HepG2 (cell line): Measurements from ENCODE around the gene TRIM54. TPM values are rescaled to one million over a fixed set of nuclear protein-coding genes. Genes with fewer than 3 reads are reported as not detected.

ENCODE experiments used
- AGO2 ChIP-seq: fragments of 200-400 bp; formaldehyde crosslinking; optimal IDR thresholded peaks from 2 replicates; pipeline ENCODE3; 2017; ENCODE audit warnings: mild to moderate bottlenecking, low read depth, low read length, moderate library complexity
- CREBL2 ChIP-seq: sonication (generic); formaldehyde crosslinking; IDR thresholded peaks from 2 replicates; pipeline ENCODE4 v1.8.1; 2023; ENCODE audit warnings: missing genetic modification reagents, mild to moderate bottlenecking, borderline replicate concordance
- ELK4 ChIP-seq: sonication (generic); formaldehyde crosslinking; IDR thresholded peaks from 2 replicates; pipeline ENCODE4 v1.9.0; 2021; ENCODE audit warnings: missing genetic modification reagents, borderline replicate concordance
- HNRNPH1 ChIP-seq: fragments of 200-400 bp; formaldehyde crosslinking; optimal IDR thresholded peaks from 2 replicates; pipeline ENCODE3; 2017; ENCODE audit warnings: mild to moderate bottlenecking, low read depth, low read length
- MEIS2 ChIP-seq: sonication (generic); formaldehyde crosslinking; IDR thresholded peaks from 2 replicates; pipeline ENCODE4 v1.9.0; 2021; ENCODE audit warnings: mild to moderate bottlenecking, missing genetic modification reagents
- MTERF4 ChIP-seq: sonication (generic); formaldehyde crosslinking; IDR thresholded peaks from 2 replicates; pipeline ENCODE4 v1.8.0; 2023; ENCODE audit warnings: mild to moderate bottlenecking, missing genetic modification reagents
- MYPOP ChIP-seq: sonication (generic); formaldehyde crosslinking; IDR thresholded peaks from 2 replicates; pipeline ENCODE4 v1.8.1; 2023; ENCODE audit warnings: mild to moderate bottlenecking, moderate library complexity, missing genetic modification reagents
- NFE2L2 ChIP-seq: fragments of 150-350 bp; IDR thresholded peaks from 2 replicates; pipeline ENCODE4 v1.6.1; 2014; ENCODE audit warnings: low read length
- NR1H2 ChIP-seq: sonication (generic); formaldehyde crosslinking; IDR thresholded peaks from 2 replicates; pipeline ENCODE4 v1.8.1; 2022; ENCODE audit warnings: low read depth, missing genetic modification reagents, borderline replicate concordance
- RCOR2 ChIP-seq: IDR thresholded peaks from 2 replicates; pipeline ENCODE4 v1.6.1; 2016; ENCODE audit warnings: missing biosample characterization, missing genetic modification reagents
- SP4 ChIP-seq: sonication (generic); formaldehyde crosslinking; IDR thresholded peaks from 2 replicates; pipeline ENCODE4 v1.8.1; 2023; ENCODE audit warnings: mild to moderate bottlenecking, missing genetic modification reagents
- TCF12 ChIP-seq, 2 experiments: fragments of 450-650 bp in 1 of 2; sonication (generic) in 1 of 2; formaldehyde crosslinking in 1 of 2; IDR thresholded peaks; 2 replicates each; pipeline versions ENCODE4 v1.6.1 to v1.8.0; 2017 to 2022; ENCODE audit warnings: antibody characterized with exemption in 1 of 2, mild to moderate bottlenecking in 1 of 2, missing genetic modification reagents in 1 of 2, moderate library complexity in 1 of 2
- ZBTB26 ChIP-seq: IDR thresholded peaks from 2 replicates; pipeline ENCODE4 v1.6.1; 2016; ENCODE audit warnings: missing compliant biosample characterization, missing genetic modification reagents, borderline replicate concordance
- ZBTB42 ChIP-seq: sonication (generic); formaldehyde crosslinking; IDR thresholded peaks from 2 replicates; pipeline ENCODE4 v1.5.0; 2020; ENCODE audit warnings: mild to moderate bottlenecking, missing genetic modification reagents
- ZEB1 ChIP-seq: IDR thresholded peaks from 2 replicates; pipeline ENCODE4 v1.6.1; 2012; ENCODE audit warnings: mild to moderate bottlenecking, low read depth, inconsistent platforms; ENCODE audit not compliant: insufficient replicate concordance
- ZNF256 ChIP-seq: sonication (generic); formaldehyde crosslinking; conservative IDR thresholded peaks from 2 replicates; pipeline ENCODE4 v1.4.0; 2020; ENCODE audit warnings: missing genetic modification reagents
- ZNF33A ChIP-seq: sonication (generic); formaldehyde crosslinking; IDR thresholded peaks from 2 replicates; pipeline ENCODE4 v1.5.1; 2020; ENCODE audit warnings: missing genetic modification reagents, mild to moderate bottlenecking, moderate library complexity, borderline replicate concordance
- ZNF513 ChIP-seq: sonication (generic); formaldehyde crosslinking; conservative IDR thresholded peaks from 2 replicates; pipeline ENCODE4 v1.5.0; 2020; ENCODE audit warnings: missing genetic modification reagents
- ZNF557 ChIP-seq: sonication (generic); formaldehyde crosslinking; IDR thresholded peaks from 2 replicates; pipeline ENCODE4 v1.4.0; 2020; ENCODE audit warnings: missing genetic modification reagents
- ZNF768 ChIP-seq: sonication (generic); formaldehyde crosslinking; IDR thresholded peaks from 2 replicates; pipeline ENCODE4 v1.4.0; 2020; ENCODE audit warnings: missing genetic modification reagents
- ZNF83 ChIP-seq: sonication (generic); formaldehyde crosslinking; IDR thresholded peaks from 2 replicates; pipeline ENCODE4 v1.4.0; 2020; ENCODE audit warnings: missing genetic modification reagents, mild to moderate bottlenecking, borderline replicate concordance
- ZNF850 ChIP-seq: sonication (generic); formaldehyde crosslinking; conservative IDR thresholded peaks from 2 replicates; pipeline ENCODE4 v1.9.0; 2021; ENCODE audit warnings: mild to moderate bottlenecking, missing genetic modification reagents
- polyA plus RNA-seq, 8 experiments: library from polyadenylated mRNA; depleted of rRNA in 3 of 8; stranded (reverse) in 7 of 8; unstranded in 1 of 8; fragments of >200 nt; fragmentation: Illumina TruSeq in 4 of 8; extraction: Trizol in 4 of 8; gene quantifications; 2 replicates each; pipeline versions ENCODE4 v1.2.1 to v1.2.3, GENCODE V29; 2011 to 2016; ENCODE audit warnings: low read depth in 4 of 8, missing spikeins in 1 of 8, mixed read lengths in 1 of 8; ENCODE audit not compliant: insufficient read depth in 1 of 8
- total RNA-seq, 5 experiments: library from RNA; depleted of rRNA; stranded (reverse); fragments of >200 nt; fragmentation: Illumina TruSeq; extraction: Trizol; gene quantifications; 2 replicates each; pipeline ENCODE4 v1.2.3, GENCODE V29; 2016; ENCODE audit warnings: low read depth in 1 of 5

Gene TRIM54
- total and polyA plus RNA-seq, 2 of the 13 experiments (the other 11 are each of a cell fraction or from before 2014, with no cell fraction given), result 0.07 to 0.13 TPM

GRCh38 chr2:27322766-27323595 is 40.8 kb downstream of the TRIM54 start, which contains the start of gene MPV17 (continued):
- TF ChIP-seq ZNF256 (0 out of 2 replicates have a peak, but pooled peaks have one; percentile 17), ZBTB42 (CRISPR knock-in tag) (0 out of 2 replicates have a peak, but pooled peaks have one; percentile 60), ZBTB26 (0 out of 2 replicates have a peak, but pooled peaks have one; percentile 45), ZNF768 (CRISPR knock-in tag) (peak; percentile 67; the same call in 1 of the 2 replicates), ZNF83 (0 out of 2 replicates have a peak, but pooled peaks have one; percentile 31), NR1H2 (no peak), ZNF33A (CRISPR knock-in tag) (no peak), ZNF513 (CRISPR knock-in tag) (no peak), MTERF4 (CRISPR knock-in tag) (peak; percentile 69; the same call in 1 of the 2 replicates), AGO2 (peak; percentile 100), CREBL2 (CRISPR knock-in tag) (no peak), NFE2L2 (no peak; the same call in 1 of the 2 replicates), SP4 (CRISPR knock-in tag) (peak; percentile 91), ELK4 (CRISPR knock-in tag) (peak; percentile 50; the same call in 1 of the 2 replicates), RCOR2 (peak; percentile 56; the same call in 1 of the 2 replicates), ZNF557 (CRISPR knock-in tag) (peak; percentile 71; the same call in 1 of the 2 replicates), MYPOP (CRISPR knock-in tag) (no peak), TCF12 (IDR thresholded peaks at IDR 0.05) (no peak), TCF12 (CRISPR knock-in tag; IDR thresholded peaks at IDR 0.05) (peak; percentile 19; the same call in 1 of the 2 replicates), ZNF850 (CRISPR knock-in tag) (no peak), HNRNPH1 (peak; percentile 88), ZEB1 (no peak), MEIS2 (CRISPR knock-in tag) (peak; percentile 76; the same call in 1 of the 2 replicates)
